Measurements from ENCODE around the gene STX11.
A peak's percentile ranks its signal among the peaks of the same experiment; 100 is the strongest.

Gene STX11

DNA sequence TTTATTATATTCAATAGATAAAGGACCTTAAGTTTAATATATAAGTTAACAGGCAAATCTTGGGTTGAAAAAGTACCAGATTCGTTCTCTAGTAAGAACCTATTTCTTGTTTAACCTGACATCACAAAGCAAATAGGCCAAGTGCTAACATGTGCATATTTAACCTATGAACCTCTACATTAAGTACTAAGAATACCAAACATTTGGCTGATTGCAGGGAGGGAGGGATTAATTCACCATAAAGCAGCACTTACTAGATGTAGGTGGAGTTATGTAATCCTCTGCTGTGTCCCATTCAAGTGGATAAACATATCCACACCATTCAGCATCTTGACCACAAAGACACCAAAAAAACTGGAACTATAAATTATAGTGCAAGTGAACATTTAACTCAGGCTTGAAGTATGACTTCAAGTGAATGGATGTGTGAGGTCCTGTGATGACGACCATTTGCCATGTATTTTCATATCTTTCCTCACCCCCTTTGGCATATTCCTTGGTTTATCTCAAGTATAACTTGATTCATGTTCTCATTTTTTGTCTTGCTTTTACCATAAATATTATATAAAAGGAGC, 10.2 kb downstream of the STX11 start:
- TF ChIP-seq SPI1 (IDR thresholded peaks at IDR 0.05; ENCODE audit: borderline replicate concordance, low read depth), result no peak
- TF ChIP-seq, protein P1, sequence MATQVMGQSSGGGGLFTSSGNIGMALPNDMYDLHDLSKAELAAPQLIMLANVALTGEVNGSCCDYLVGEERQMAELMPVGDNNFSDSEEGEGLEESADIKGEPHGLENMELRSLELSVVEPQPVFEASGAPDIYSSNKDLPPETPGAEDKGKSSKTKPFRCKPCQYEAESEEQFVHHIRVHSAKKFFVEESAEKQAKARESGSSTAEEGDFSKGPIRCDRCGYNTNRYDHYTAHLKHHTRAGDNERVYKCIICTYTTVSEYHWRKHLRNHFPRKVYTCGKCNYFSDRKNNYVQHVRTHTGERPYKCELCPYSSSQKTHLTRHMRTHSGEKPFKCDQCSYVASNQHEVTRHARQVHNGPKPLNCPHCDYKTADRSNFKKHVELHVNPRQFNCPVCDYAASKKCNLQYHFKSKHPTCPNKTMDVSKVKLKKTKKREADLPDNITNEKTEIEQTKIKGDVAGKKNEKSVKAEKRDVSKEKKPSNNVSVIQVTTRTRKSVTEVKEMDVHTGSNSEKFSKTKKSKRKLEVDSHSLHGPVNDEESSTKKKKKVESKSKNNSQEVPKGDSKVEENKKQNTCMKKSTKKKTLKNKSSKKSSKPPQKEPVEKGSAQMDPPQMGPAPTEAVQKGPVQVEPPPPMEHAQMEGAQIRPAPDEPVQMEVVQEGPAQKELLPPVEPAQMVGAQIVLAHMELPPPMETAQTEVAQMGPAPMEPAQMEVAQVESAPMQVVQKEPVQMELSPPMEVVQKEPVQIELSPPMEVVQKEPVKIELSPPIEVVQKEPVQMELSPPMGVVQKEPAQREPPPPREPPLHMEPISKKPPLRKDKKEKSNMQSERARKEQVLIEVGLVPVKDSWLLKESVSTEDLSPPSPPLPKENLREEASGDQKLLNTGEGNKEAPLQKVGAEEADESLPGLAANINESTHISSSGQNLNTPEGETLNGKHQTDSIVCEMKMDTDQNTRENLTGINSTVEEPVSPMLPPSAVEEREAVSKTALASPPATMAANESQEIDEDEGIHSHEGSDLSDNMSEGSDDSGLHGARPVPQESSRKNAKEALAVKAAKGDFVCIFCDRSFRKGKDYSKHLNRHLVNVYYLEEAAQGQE (IDR thresholded peaks at IDR 0.05; ENCODE audit: insufficient replicate concordance, low read depth), result no peak
- TF ChIP-seq POLR2AphosphoS5 (IDR thresholded peaks at IDR 0.05; ENCODE audit: low read depth), result no peak
- TF ChIP-seq, protein P2, sequence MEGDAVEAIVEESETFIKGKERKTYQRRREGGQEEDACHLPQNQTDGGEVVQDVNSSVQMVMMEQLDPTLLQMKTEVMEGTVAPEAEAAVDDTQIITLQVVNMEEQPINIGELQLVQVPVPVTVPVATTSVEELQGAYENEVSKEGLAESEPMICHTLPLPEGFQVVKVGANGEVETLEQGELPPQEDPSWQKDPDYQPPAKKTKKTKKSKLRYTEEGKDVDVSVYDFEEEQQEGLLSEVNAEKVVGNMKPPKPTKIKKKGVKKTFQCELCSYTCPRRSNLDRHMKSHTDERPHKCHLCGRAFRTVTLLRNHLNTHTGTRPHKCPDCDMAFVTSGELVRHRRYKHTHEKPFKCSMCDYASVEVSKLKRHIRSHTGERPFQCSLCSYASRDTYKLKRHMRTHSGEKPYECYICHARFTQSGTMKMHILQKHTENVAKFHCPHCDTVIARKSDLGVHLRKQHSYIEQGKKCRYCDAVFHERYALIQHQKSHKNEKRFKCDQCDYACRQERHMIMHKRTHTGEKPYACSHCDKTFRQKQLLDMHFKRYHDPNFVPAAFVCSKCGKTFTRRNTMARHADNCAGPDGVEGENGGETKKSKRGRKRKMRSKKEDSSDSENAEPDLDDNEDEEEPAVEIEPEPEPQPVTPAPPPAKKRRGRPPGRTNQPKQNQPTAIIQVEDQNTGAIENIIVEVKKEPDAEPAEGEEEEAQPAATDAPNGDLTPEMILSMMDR (IDR thresholded peaks at IDR 0.05; ENCODE audit: insufficient read depth, low read length), result no peak
- no peak for TF ChIP-seq GABPA (IDR thresholded peaks at IDR 0.05; ENCODE audit: low read depth)
- no peak overlapping the region for H3K4me3 ChIP-seq (replicated peaks; ENCODE audit: insufficient read depth, low read length)
- no peak overlapping the region for H3K27ac ChIP-seq (replicated peaks)
- no peak for DNase-seq (ENCODE audit: low read depth in 1 of 2, low spot score in 1 of 2)
- H3K27me3 ChIP-seq (ENCODE audit: insufficient read depth, poor library complexity, severe bottlenecking), result no peaks in the 10 kb centered on the region

DNA sequence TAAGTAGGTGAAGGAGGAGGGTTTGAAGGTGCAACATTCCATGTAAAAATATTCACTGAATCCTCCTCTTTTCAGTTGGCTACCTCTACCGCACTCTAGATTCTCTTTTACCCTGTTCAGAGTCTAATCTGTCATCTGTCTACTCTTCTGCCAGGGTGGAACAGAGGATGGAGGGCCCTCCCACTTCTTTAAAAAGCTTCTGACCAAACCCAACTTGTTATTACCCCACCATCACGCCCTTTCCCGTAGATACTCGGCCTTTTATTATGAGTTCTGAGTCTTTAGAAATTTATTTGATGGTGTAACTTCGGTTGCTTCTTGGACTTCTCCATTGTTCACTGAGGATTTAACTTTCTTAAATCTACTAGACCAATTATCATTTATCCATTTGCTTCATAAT, 11.7 kb downstream of the STX11 start:
- H3K27ac ChIP-seq (replicated peaks), result peak overlapping the region; percentile 8
- peak in 1 of 2 experiments; percentile 41 for DNase-seq (ENCODE audit: low read depth in 1 of 2, low spot score in 1 of 2)
- no peak overlapping the region for H3K4me3 ChIP-seq (replicated peaks; ENCODE audit: insufficient read depth, low read length)
- no peaks in the 10 kb centered on the region for H3K27me3 ChIP-seq (ENCODE audit: insufficient read depth, poor library complexity, severe bottlenecking)
- TF ChIP-seq, protein P1 (IDR thresholded peaks at IDR 0.05; ENCODE audit: insufficient replicate concordance, low read depth), result no peak
- no peak for TF ChIP-seq GABPA (IDR thresholded peaks at IDR 0.05; ENCODE audit: low read depth)
- no peak for TF ChIP-seq POLR2AphosphoS5 (IDR thresholded peaks at IDR 0.05; ENCODE audit: low read depth)

DNA sequence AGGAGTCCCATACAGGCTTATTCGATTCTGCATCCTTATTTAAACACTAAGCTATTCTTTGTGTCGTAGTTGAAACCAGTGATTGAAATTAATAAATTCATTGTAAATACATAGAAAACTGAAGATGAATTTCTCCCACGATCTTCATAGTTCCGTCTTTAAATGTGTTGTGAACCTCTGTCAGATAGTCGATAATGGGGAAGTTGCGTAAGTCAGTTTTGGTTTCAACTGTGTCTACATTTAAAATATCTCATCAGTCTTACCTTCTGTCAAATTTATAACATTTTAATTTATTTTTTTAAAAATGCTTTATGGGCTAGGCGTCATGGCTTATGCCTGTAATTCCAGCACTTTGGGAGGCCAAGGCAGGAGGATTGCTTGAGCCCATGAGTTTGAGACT, 12.7 kb downstream of the STX11 start:
- TF ChIP-seq SPI1 (IDR thresholded peaks at IDR 0.05; ENCODE audit: borderline replicate concordance, low read depth), result peak; percentile 67; the same call in 1 of the 2 replicates
- TF ChIP-seq, protein P2 (IDR thresholded peaks at IDR 0.05; ENCODE audit: insufficient read depth, low read length), result no peak
- Histone ChIP-seq H3K27ac (replicated peaks) (peak overlapping the region; percentile 39), H3K4me3 (replicated peaks; ENCODE audit: insufficient read depth, low read length) (no peak overlapping the region), H3K27me3 (ENCODE audit: insufficient read depth, poor library complexity, severe bottlenecking) (no peaks in the 10 kb centered on the region)
- DNase-seq (ENCODE audit: low read depth in 1 of 2, low spot score in 1 of 2), result peak; percentile 65 to 70

DNA sequence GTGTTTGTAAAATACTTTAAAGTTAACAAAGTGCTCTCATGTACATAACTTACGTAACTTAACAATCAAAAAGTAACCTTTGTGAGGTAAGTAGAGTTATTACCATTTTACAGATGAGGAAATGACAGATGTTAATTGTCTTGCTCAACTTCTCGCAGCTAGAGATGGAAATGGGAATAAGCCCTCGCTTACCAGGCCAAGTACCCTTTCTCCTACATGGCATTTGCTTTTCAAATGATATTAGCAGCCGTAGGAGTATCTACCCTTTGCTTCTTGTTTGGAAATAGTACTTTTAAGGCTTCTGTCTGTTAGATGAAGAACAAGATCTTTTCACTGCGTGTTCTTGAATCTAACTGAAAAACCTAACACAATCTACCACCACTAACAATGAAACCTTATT, 15.5 kb downstream of the STX11 start:
- Histone ChIP-seq H3K27ac (replicated peaks) (no peak overlapping the region), H3K4me3 (replicated peaks; ENCODE audit: insufficient read depth, low read length) (no peak overlapping the region), H3K27me3 (ENCODE audit: insufficient read depth, poor library complexity, severe bottlenecking) (no peaks in the 10 kb centered on the region)
- no peak for DNase-seq (ENCODE audit: low read depth in 1 of 2, low spot score in 1 of 2)
- TF ChIP-seq SPI1 (IDR thresholded peaks at IDR 0.05; ENCODE audit: borderline replicate concordance, low read depth), result no peak
- TF ChIP-seq, protein P1 (IDR thresholded peaks at IDR 0.05; ENCODE audit: insufficient replicate concordance, low read depth), result no peak
- TF ChIP-seq, protein P2 (IDR thresholded peaks at IDR 0.05; ENCODE audit: insufficient read depth, low read length), result no peak
- no peak for TF ChIP-seq GABPA (IDR thresholded peaks at IDR 0.05; ENCODE audit: low read depth)
- TF ChIP-seq POLR2AphosphoS5 (IDR thresholded peaks at IDR 0.05; ENCODE audit: low read depth), result no peak

All from HL-60 (cell line).